ENCODE measurements around the gene DPH2. TPM values are rescaled to one million over a fixed set of nuclear protein-coding genes. Genes with fewer than 3 reads are reported as not detected.

DPH2 gene
- 42.9 and 51.1 TPM in 2 replicates for total RNA-seq (2014; rRNA removed; shearing (Covaris generic))
- 16.7 and 21.0 TPM in 2 replicates for polyA plus RNA-seq (2016; fragmentation: Nextera tagmentation; extraction: Ambion mirVana)

- in situ Hi-C loops (cut with MboI) = no loop called here
- DNase-seq = peak; percentile 99
- Histone ChIP-seq H3K9me3 (ENCODE audit: low read depth) (no peaks in the 10 kb centered on the region), H3K79me2 (ENCODE audit: insufficient read depth) (peaks cover 16% of the 10 kb centered on the region), H2AFZ (peak within 1 kb of the TSS; percentile 85), H3K36me3 (ENCODE audit: low read depth) (no peaks in the 10 kb centered on the region), H4K20me1 (ENCODE audit: insufficient read depth) (no peaks in the 10 kb centered on the region), H3K9me2 (ENCODE audit: insufficient read depth) (no peaks in the 10 kb centered on the region), H3K9ac (peak within 1 kb of the TSS; percentile 82), H3K4me1 (ENCODE audit: insufficient read depth) (peaks cover 7% of the 10 kb centered on the region; the same call in 1 of the 2 replicates), H3F3A (ENCODE audit: insufficient read depth) (peaks cover 15% of the 10 kb centered on the region), H3K4me2 (ENCODE audit: unreplicated experiment) (peak within 1 kb of the TSS; percentile 78), H3K4me3 (peak within 1 kb of the TSS; percentile 97), H3K27me3 (replicated peaks; ENCODE audit: insufficient read depth) (no peaks in the 10 kb centered on the region), H3K27ac (0 out of 2 replicates have a peak within 1 kb of the TSS, but pooled peaks have one; percentile 19)
- TF ChIP-seq EZH2 (IDR thresholded peaks at IDR 0.05; ENCODE audit: insufficient read depth, poor library complexity, severe bottlenecking) = no peak
- TF ChIP-seq EZH2phosphoT487 (IDR thresholded peaks at IDR 0.05; ENCODE audit: insufficient read depth, low read depth) = no peak
- 2 to 3% methylated on average over 43 to 46 of the region's 47 CpGs for WGBS, 2 experiments (ENCODE audit: low coverage in 1 of 2, low lambda C conversion rate in 2 of 2, missing lambda C conversion rate in 2 of 2)
These were observed at the start of gene DPH2 for GRCh38 chr1:43969746-43970466. Gene DPH2, plus strand, starts transcription at chr1:43970010. Its CDS starts 166 bp downstream, at chr1:43970176.

GRCh38 chr1:43921022-43921421 is 48.8 kb upstream of the DPH2 start:
- Histone ChIP-seq H3K27ac (no peak overlapping the region), H3F3A (ENCODE audit: insufficient read depth) (peaks cover 21% of the 10 kb centered on the region), H3K27me3 (replicated peaks; ENCODE audit: insufficient read depth) (no peaks in the 10 kb centered on the region), H4K20me1 (ENCODE audit: insufficient read depth) (no peaks in the 10 kb centered on the region), H3K4me1 (ENCODE audit: insufficient read depth) (peaks cover 23% of the 10 kb centered on the region), H3K9me2 (ENCODE audit: insufficient read depth) (no peaks in the 10 kb centered on the region), H3K4me3 (no peak overlapping the region), H2AFZ (no peak overlapping the region), H3K9me3 (ENCODE audit: low read depth) (no peaks in the 10 kb centered on the region), H3K9ac (no peak overlapping the region), H3K36me3 (ENCODE audit: low read depth) (no peaks in the 10 kb centered on the region), H3K4me2 (ENCODE audit: unreplicated experiment) (no peak overlapping the region), H3K79me2 (ENCODE audit: insufficient read depth) (no peaks in the 10 kb centered on the region)
- no peak for DNase-seq
- 97 to 99% methylated on average over 5 to 6 of the region's 6 CpGs for WGBS, 2 experiments (ENCODE audit: low coverage in 1 of 2, low lambda C conversion rate in 2 of 2, missing lambda C conversion rate in 2 of 2)
- in situ Hi-C loops (cut with MboI) = no loop called here
- TF ChIP-seq EZH2phosphoT487 (IDR thresholded peaks at IDR 0.05; ENCODE audit: insufficient read depth, low read depth) (no peak), EZH2 (IDR thresholded peaks at IDR 0.05; ENCODE audit: insufficient read depth, poor library complexity, severe bottlenecking) (no peak)

GRCh38 chr1:43924516-43924915 is 45.3 kb upstream of the DPH2 start:
- peak; percentile 86 for DNase-seq

GRCh38 chr1:43925846-43926245 is 44.0 kb upstream of the DPH2 start:
- Histone ChIP-seq H3F3A (ENCODE audit: insufficient read depth) (peaks cover 24% of the 10 kb centered on the region), H2AFZ (no peak overlapping the region), H3K79me2 (ENCODE audit: insufficient read depth) (no peaks in the 10 kb centered on the region), H4K20me1 (ENCODE audit: insufficient read depth) (no peaks in the 10 kb centered on the region), H3K9me3 (ENCODE audit: low read depth) (no peaks in the 10 kb centered on the region), H3K27me3 (replicated peaks; ENCODE audit: insufficient read depth) (no peaks in the 10 kb centered on the region), H3K4me2 (ENCODE audit: unreplicated experiment) (no peak overlapping the region), H3K4me3 (no peak overlapping the region), H3K4me1 (ENCODE audit: insufficient read depth) (peaks cover 32% of the 10 kb centered on the region), H3K9ac (no peak overlapping the region), H3K36me3 (ENCODE audit: low read depth) (no peaks in the 10 kb centered on the region), H3K9me2 (ENCODE audit: insufficient read depth) (no peaks in the 10 kb centered on the region), H3K27ac (no peak overlapping the region)
- TF ChIP-seq EZH2 (IDR thresholded peaks at IDR 0.05; ENCODE audit: insufficient read depth, poor library complexity, severe bottlenecking) (no peak), EZH2phosphoT487 (IDR thresholded peaks at IDR 0.05; ENCODE audit: insufficient read depth, low read depth) (no peak)
- WGBS, 2 experiments (ENCODE audit: low coverage in 1 of 2, low lambda C conversion rate in 2 of 2, missing lambda C conversion rate in 2 of 2) = 94 to 97% methylated on average over 8 to 9 of the region's 9 CpGs
- in situ Hi-C loops (cut with MboI) = loop anchor here (25.0 kb wide), 2 partner anchors 389 to 689 kb away; partner anchors contain the start of gene PTPRF
- DNase-seq = no peak

More at GRCh38 chr1:43924516-43924915, 45.3 kb upstream of the DPH2 start:
- no peak for TF ChIP-seq EZH2phosphoT487 (IDR thresholded peaks at IDR 0.05; ENCODE audit: insufficient read depth, low read depth)
- TF ChIP-seq EZH2 (IDR thresholded peaks at IDR 0.05; ENCODE audit: insufficient read depth, poor library complexity, severe bottlenecking) = no peak
- 61% methylated on average over 4 of the region's 4 CpGs for WGBS, 2 experiments (ENCODE audit: low coverage in 1 of 2, low lambda C conversion rate in 2 of 2, missing lambda C conversion rate in 2 of 2)
- H3K4me1 ChIP-seq (ENCODE audit: insufficient read depth) = peaks cover 27% of the 10 kb centered on the region
- no peaks in the 10 kb centered on the region for H3K9me3 ChIP-seq (ENCODE audit: low read depth)
- H3K4me2 ChIP-seq (ENCODE audit: unreplicated experiment) = peak overlapping the region; percentile 3
- H3K36me3 ChIP-seq (ENCODE audit: low read depth) = no peaks in the 10 kb centered on the region
- H3K4me3 ChIP-seq = no peak overlapping the region
- H3K9me2 ChIP-seq (ENCODE audit: insufficient read depth) = no peaks in the 10 kb centered on the region
- in situ Hi-C loops (cut with MboI) = no loop called here
- no peaks in the 10 kb centered on the region for H3K79me2 ChIP-seq (ENCODE audit: insufficient read depth)
- H2AFZ ChIP-seq = no peak overlapping the region
- no peak overlapping the region for H3K9ac ChIP-seq
- peaks cover 24% of the 10 kb centered on the region for H3F3A ChIP-seq (ENCODE audit: insufficient read depth)
- H3K27ac ChIP-seq = no peak overlapping the region; the same call in 1 of the 2 replicates
- H3K27me3 ChIP-seq (replicated peaks; ENCODE audit: insufficient read depth) = no peaks in the 10 kb centered on the region
- H4K20me1 ChIP-seq (ENCODE audit: insufficient read depth) = no peaks in the 10 kb centered on the region
